NCI-H524 treated with DMSO at 0.1 percent for 48 hours (cell line): ENCODE measurements around the gene GEMIN5.
"Not testable (repeated sequence)": the region's sequence is repeated elsewhere in the genome, so short reads cannot be mapped to it uniquely, and the experiment has no call there.

ENCODE experiments used
- DNase-seq: peaks from one replicate; lab custom pipeline; 2025; lab: John Stamatoyannopoulos, UW

Gene GEMIN5

DNA sequence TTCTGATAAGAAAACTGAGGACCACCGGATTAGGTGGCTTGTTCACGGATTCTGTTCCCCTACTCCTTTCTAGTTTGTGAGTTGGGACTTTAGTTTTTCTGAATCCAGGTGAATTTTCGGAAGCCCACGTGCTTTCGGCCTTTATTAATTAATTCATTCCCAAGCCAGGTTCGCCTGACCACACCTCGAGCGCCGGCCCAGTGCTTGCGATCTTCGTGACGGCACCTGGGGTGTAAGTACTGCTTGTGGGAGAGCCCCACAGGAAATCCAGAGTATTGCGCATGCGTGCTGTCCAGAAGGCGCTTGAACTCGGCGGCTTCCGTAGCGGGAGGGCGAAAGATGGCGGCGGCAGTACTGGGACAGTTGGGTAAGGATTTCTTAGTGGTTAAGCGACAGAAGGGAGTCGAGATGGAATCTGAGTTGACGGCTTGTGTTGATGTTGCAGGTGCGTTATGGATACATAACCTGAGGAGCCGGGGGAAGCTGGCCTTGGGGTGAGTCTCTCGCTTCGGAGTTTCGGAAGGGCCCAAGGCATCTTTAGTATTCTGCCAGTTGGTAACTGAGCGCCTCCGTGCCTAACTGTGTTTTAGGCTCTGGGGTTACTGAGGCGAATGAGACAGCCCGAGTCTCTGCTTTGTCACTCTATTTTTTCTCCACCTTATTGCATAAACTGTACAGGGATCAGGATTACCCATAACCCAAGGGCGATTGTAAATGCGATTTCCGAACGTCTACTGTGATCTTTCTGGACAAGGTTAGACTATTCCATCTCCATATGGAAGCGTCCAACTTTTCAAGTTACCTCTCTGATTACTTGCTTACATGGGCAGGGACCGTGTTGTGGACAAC lies 3.0 kb upstream of the GEMIN5 start, which contains the start of gene MRPL22:
Gene MRPL22 (plus strand): TSS at position 302 of the 849 bp plus-strand sequence. CDS start 38 bp downstream, at position 340.
- peak; percentile 84 for DNase-seq

DNA sequence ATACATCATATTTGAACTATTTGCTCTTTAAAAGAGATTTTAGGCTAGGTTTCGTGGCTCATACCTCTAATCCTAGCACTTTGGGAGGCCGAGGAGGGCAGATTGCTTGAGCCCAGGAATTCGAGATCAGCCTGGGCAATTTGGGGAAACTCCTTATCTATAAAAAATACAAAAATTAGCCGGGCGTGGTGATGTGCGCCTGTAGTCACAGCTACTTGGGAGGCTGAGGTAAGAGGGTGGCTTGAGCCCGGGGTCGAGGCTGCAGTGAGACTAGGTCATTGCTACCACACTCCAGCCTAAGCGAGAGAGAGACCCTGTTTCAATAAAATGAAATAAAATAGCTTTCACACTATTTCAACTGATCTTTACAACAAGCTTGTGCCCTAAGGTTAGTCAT lies 2.4 kb upstream of the GEMIN5 start:
- DNase-seq: no peak

DNA sequence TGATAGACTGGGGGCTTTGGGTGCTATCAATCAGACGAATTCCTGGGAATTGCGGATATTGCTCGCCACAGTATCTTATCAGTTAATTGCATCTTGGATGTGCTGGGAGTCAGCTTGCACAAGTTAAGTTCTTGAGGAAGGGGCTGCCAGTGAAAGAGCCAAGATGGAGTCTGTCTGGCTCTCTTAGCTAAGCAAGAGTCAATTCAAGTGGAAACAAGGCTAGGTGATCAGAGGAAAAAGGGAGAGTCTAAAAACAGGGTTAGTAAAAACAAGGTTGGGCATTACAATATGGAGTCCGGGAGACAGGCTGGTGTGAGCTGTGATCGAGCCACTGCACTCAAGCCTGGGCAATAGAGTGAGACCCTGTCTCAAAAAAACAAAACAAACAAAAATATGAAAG lies 1.4 kb upstream of the GEMIN5 start:
- DNase-seq: not testable (repeated sequence)

DNA sequence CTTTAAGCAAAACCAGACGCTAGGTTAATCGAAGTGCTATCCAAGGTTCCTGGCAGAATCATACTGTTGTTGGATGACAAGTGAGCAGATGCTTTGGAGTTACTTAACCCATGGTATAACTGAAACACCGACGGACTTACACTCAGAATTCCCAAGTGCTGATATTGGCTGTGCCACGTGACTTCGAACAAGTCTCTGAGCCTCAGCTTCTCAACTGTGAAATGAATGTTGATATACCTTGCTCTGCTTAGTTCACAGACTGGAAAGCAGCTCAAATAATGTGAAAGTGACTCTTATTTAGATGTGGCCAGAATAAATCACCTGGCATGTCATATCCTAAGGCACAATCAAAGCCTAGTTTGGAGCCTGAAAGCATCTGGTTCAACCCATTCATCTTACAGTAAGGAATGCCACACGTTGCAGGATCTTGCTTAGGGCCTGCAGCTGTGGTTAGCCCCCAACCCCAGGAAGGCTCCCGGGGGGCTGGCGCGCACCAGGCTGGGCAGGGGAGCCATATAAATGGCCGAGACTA lies 759 bp downstream of the GEMIN5 start:
- DNase-seq: no peak

DNA sequence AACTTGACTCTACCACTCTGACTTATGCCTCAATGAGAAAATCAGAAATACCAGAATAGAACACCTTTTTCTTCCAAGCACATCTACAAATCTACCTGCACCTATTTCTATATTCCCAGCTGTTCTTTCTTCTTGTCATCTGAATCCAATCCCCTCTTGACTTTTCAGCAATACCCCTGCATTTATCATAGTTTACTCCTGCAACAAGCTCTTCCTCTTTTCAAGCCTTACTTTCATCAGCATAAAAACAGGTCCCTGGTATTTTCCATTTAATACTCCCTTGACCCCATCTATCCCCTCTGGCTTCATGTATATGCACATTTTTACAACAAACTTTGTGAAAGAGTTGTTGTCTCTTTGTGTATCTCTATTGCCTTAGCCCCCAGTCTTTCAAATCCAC lies 3.1 kb downstream of the GEMIN5 start:
- no peak for DNase-seq

DNA sequence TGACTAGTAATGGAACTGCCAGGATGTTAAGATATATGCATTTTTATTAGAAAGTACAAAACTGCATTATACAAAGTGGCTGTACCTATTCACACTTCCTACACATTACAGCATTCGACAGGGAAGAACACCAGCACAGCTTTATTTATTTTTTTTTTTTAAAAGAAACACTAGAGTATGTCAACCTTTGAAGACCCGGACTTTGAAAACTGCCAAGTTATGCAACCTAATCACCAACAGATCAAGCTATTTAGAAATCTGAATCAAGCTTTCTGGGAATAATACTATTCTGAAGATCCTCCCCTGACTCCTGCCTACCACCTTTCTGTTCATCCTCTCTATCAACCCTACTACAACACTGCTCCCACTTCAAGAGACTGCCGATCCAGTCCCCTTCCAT lies 4.5 kb downstream of the GEMIN5 start:
- no peak for DNase-seq

DNA sequence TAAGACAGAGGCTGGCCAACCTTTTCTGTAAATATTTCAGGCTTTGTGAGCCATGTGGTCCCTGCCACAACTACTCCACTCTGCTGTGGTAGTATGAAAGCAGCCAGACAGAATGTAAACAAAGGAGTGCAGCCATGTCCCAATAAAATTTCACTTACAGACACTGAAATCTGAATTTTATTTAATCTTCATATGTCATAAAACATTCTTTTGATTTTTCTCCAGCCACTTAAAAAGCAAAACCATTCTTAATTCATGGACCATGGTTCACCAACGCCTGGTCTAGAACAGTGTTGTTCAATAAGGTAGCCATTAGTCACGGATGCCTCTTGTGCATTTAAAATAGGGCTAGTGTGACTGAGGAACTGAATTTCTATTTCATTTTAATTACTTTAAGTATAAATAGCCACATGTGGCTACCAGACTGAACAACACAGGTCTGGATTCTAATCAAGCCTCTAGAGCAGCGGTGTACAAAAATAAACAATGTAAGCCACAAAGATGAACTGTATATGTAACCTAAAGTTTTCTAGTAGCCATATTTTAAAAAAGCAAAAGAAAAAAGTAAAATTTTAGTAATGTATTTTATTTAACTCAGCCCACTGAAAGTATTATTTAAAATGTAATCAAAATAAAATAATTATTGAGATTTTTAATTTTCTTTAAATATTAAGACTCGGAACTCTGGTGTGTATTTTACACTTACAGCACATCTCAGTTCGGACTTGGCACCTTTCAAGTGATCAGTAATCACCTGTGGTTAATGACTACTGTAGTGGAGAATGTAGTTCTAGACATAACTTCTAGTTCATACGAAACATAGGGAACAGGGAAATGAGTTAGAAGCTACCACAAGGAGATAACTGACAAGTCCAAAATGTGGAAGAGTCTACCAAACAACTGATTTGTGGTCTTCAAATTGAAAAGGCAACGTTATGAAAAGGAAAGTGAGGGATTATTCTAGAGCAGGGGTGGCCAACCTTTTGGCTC lies 14.3 kb downstream of the GEMIN5 start:
- no peak for DNase-seq

DNA sequence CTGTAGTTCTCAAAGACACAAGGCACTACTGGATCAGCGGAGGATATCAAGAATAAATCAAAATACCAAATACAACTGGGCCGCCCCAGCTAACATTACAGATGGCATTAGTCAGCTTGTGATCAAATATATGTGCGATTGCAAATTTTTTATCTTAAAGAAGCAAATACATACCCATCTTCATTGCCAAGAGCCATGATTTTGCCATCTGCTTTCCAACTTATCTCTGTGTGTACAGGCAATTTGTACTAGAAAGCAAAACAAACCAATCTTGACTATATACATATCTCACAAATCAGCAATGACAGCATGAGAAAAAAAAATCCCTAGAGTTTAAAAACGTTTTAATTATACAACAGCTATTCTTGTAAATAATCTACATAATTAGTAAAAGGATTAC lies 20.3 kb downstream of the GEMIN5 start:
- DNase-seq: no peak

DNA sequence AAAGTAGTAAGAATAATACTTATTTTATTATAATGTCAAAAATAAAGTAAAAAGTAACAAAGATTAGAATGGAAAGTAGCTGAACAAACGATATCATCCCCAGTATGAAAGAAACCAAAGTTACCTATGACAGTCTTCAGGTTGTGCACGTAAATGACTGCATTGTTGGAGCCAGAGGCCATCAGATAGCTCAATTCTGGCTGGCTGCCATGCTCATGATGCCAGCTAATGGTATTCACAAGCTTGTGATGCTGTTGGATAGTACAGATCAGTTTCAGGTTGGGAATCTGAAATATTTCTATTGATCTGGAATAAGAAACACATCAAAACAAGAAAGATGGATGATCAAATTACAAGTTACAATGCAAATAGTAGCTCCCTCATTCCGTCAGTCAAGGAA lies 21.1 kb downstream of the GEMIN5 start:
- DNase-seq: no peak

DNA sequence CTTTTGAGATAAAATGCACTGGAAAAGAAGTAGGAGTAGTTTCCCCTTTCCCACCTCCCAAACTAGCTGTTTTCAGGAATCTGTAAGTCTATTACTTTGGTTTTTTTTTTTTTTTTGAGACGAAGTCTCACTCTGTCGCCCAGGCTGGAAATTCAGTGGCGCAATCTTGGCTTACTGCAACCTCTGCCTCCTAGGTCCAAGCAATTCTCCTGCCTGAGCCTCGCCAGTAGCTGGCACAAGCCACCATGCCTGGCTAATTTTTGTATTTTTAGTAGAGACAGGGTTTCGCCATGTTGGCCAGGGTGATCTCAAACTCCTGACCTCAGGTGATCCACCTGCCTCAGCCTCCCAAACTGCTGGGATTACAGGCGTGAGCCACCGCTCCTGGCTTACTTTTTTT lies 32.4 kb downstream of the GEMIN5 start:
- DNase-seq: not testable (repeated sequence)

DNA sequence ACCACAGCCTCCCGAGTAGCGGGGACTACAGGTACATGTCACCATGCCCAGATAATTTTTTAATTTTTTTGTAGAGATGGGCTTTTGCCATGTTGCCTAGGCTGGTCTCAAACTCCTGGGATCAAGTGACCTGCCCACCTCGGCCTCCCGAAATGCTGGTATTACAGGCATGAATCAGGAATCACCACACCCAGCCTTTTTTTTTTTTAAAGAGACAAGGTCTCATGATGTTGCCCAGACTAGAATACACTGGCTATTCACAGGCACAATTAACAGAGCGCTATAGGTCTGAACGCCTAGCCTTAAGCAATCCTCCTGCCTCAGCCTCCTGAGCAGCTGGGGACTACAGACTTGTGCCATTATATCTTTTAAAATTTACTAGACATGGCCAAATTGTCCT lies 36.1 kb downstream of the GEMIN5 start:
- no peak for DNase-seq

DNA sequence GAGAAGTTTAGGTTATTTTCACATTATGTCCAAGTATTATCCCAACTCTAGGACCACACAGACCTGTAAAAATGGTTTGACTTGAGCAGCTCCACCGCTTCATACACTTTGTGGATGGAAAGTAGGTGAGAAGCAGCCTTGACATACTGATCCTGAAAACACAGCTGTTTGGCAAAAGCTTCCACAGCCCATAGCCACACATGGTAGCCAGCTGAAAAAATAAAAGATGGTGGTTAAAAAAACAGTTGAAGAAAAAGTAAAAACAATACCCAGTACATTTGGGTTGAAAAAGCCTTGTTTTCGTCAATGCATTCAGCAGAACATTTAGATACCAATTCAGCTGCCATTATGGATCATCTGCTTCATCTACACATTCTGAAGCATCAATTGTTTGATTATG lies 36.7 kb downstream of the GEMIN5 start:
- DNase-seq: no peak

DNA sequence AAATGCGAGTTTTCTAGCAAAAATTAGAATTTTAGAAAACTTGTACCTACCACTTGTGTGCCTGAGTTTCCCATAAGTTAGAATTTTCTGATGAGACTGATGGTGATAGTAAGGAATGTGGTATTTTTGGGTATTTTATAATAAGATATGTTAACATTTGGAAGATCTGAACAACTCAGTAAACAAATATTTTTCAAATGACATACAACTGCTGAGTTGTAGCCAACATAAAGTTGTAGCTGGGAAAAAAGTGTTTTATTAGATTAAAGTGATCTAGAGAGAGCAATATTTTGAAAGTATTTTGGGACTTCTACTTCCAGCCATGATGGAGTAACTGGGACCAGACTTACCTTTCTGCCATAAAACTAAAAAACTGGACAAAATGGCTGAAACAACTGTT lies 37.9 kb downstream of the GEMIN5 start:
- DNase-seq: no peak

DNA sequence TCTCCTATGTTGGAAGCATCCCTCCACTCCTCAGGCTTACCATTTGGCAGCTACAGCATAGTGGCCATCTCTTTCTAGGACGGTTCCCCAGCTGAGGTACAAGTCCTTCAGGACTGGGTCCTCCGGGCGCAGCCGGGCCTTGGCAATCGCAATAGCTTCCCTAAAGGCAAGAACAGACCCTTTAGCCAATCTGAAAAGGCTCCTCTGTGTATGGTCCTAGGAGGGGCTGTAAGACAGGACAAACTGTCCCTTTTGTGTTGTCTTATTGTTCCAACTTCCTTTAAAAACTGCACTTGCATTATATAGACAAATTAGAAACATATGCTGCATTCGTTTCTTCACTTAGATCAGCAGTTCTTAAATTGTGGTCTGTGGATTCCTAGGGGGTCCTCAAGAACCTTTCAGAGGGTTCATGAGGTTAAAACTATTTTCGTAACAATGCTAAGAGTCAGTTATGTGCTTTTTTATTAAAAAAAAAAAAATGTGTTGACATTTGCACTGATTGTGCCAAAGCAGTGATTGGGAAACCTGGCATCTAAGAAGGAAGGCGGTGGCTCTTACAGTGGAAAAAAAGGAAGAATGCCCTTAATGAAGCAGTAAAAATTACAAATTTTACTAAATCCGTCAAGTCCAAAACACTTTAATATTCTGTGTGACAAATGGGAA lies 38.7 kb downstream of the GEMIN5 start:
- no peak for DNase-seq

DNA sequence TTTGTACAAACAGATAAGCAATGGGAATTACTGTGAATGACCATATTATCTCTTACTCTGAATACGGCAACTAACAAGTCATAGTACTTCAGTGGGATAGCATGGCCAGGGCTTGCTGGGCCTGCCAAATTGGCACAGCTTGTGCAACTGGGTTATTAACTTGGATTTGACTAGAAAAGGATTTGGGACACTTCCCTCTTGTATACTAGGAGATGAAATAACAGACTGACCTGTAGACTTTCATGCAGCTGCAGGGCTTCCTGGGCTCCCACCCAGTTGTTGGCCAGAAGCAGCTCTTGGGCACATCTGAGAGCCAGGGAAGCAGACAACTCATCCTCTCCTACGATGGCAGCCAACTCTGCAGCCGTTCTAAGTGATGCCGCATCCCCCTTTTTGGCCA lies 39.8 kb downstream of the GEMIN5 start:
- DNase-seq: no peak

DNA sequence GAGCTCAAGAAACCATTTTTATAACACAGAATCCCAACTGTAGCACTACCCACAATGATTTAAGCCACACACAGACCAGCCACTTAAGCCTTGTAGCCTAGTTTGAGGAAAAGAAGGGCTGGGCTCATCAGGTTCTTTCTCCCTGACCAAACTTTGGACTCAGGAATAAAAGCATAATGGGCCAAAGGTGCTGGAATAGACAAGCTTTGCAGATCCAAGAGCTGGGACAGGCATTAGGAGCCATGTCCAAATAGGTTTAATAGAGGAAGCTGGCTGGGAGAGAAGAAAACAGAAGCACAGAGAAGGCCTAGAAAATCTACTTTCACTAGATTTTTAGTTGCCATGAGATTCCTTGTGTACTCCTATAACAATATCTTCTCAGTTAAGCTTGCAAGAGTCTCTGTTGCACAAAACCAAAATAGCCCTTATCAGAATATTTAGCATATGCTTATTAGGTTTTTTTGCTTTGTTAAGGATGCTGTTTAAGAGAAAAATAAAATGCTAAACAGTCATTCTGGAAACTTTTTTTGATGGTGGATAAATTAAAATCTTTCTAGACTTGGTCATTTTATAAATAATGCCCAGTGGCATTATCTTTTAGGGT lies 41.3 kb downstream of the GEMIN5 start:
- DNase-seq: no peak

DNA sequence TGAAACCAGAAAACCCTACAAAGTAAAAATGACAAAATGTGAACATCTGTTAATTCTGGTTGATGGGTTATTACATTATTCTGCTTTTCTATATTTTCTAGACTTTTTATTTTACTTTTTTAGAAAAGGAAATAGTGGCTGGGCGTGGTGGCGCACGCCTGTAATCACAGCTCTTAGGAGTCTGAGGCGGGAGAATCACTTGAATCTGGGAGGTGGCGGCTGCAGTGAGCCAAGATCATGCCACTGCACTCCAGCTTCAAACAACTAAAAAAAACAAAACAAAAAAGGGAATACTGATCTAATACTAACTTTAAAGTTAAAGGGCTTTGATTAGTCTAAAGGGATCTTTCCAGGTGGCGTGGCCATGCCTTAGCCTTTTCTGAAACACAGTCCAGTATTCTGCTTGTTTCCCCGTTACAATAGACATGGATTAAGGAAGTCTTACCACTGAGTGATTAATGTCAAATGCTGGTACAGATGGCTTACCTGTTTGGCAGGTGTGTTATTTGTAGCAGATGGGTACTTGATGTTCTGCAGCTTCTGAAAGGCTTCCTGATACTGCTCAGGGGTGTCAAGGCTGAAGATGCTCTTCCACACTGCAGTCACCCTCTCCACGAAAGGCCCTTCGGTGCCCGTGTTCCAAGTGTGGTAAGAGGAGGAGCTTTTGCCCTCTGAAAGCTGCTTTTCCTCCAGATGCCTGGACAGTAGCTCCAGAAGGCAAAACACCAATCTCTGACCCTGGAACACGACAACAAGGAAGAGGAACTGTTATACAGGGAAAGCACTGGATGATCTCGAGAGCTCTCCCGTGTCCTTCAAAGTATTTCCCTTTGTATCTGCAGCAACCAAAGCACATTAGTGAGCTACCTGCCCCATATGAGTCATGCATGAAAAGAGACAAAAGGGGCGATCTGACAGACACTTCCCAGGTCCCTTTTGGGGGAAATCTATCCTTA lies 42.1 kb downstream of the GEMIN5 start:
- no peak for DNase-seq

DNA sequence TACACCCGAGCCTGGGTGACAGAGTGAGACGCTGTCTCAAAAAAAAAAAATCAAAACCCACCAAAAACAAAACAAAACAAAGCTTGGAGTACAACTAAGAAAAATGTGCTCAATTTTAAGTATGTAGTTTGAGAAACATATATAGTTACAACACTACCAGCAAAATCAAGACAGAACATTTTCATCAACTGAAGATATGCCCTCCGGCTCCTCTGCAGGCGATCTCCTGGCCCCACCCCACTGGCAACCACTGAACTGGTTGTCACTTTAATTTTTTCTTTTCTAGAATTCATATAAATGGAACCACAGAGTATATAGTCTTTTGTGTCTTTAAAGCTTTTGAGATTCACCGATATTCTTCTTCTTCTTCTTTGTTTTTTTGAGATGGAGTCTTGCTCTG lies 44.6 kb downstream of the GEMIN5 start:
- no peak for DNase-seq

DNA sequence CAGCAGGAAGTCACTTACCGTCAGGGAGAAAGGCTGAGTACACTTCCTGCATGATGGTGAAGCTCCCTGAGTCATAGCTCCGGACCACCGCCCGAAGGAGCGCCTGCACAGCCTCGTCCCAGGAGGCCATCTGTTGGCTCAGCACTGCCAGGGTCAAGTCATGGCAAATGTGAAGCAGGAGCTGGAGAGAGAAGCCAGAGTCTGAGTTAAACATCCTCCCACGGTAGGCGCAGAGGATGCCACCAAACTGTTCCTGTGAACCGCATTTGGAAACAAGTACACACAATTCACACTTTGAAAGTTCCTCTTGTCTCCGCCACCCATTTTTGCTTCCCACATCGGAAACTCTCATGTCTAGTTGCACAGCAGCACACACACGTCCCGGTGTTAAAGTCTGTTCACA lies 45.6 kb downstream of the GEMIN5 start:
- DNase-seq: no peak

DNA sequence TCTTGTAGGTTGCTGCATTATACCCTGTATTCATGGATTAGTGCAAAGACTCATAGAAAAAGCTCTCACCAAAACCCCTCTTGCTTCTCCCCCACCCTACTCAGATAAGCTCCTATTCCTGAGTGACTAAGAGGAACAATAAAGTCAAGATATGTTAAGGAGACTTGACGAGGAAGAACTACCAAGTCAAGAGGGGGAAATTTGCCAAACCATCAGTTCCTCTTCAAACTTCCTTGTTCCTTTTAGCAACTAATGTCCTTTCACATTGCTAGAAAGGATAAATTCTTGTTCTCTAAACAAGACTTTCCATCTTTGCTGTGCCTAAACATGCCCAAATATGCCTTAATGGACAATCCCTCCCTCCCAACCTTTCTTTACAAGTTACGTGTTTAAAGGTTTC lies 52.6 kb downstream of the GEMIN5 start:
- DNase-seq: no peak
